ACHN (cell line): ENCODE measurements around the gene RGS3.
"Not testable (repeated sequence)": the region's sequence is repeated elsewhere in the genome, so short reads cannot be mapped to it uniquely, and the experiment has no call there.

Source experiments
- DNase-seq: peaks from one replicate; pipeline ENCODE4 v3.0.0-alpha.2; 2015
- in situ Hi-C: cut with HindIII; loops from 2 replicates; pipeline ENCODE4 v1.10.0; 2017; ENCODE audit warnings: low sequenced_read_pairs, low pct_ligation_motif_present, low pct_unique_long_range_greater_than_20kb

The RGS3 gene

DNA sequence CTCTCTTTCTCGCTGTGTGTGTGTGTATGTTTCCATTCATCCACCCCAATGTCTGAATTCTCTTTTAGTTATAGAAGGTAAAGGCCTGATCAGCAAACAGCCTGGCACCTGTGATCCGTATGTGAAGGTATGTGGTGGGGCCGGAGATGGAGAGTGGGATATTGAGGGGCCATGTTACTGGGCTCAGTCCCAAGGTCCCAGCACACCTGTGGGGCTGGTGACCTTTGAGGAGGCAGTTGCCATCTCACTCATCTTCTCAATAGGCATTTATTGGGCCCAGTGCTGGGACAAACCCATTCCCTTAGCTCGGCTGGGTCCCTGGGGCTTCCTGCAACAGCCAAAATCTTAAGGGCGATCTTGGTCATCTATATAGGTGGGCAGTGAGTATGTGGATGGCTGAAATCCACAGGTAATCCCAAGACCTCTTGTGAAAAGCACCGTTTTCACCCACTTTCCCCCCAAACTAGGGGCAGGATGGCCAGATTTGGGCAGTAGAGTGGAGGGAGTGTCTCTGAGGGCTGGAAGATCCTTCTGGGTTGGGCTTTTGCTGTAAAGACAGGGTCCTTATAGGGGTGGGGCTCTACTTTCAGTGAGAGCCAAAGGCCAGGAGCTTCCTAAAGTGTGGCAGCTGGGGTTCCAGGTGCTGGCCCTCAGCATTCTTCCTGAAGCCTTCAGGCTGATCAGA lies 19.6 kb downstream of the RGS3 start:
- in situ Hi-C loops = no loop called here
- no peak for DNase-seq

DNA sequence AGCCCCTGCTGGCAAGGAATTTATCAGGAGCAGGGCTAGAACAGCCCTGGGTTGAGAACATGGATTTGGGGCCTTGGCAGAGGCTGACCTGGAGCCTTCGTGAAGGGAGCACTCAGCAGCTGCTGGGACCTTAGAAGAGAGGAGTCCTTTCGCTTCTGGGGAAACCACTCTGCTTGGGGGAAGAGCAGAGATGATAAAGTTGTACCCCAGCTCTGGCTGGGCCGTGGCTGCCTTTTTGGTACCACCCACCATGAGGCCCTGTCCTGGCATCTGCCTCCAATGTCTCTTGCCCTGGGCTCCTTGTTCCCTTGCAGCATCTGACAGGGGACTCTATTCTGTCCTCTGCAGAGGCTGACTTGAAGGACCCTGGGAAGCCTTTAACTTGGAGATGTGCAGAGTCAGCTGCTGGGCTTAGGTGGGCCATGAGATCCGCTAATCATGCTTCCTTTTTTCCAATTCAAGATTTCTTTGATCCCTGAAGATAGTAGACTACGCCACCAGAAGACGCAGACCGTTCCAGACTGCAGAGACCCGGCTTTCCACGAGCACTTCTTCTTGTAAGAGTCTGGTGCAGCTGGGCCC lies 20.2 kb downstream of the RGS3 start:
- DNase-seq = no peak
- in situ Hi-C loops = no loop called here

DNA sequence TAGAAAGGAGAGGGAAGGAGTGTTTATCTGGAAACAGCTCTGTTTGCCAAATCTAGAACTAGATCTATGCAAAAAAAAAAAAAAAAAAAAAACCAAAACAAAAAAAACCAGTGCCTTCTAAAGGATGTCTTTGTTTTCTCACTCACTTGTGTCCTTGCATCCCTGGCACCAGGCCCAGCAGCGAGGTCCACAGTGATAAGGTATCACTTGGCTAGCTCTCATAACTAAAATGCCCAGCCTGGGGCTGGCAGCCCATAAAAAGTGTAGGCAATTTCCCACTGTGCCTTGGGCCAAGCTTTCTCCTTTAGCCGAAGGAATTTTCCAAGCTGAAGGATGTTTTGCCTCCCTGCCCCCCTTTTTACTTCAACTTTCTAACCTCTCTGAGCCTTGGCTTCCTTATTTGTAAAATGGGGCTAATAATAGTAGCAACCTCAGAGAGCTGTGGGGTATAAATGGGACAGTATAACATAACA lies 20.8 kb downstream of the RGS3 start:
- in situ Hi-C loops = no loop called here
- no peak for DNase-seq

DNA sequence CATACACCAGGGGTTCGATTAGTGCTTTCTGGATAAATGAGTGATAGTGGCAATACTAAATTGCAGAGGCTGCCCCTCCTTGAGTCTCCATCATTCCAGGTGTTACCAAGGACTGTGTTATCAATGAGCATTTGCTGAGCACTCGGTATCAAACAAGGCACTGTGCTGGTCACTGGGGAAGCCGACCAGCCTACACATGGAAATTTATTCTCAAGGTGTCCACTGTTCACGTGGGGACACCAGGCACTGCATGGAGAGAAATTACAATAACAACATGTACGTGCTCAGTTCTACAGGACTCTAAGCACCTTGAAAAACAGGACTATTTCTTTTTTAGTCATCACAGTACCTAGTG lies 22.2 kb downstream of the RGS3 start:
- in situ Hi-C loops = no loop called here

DNA sequence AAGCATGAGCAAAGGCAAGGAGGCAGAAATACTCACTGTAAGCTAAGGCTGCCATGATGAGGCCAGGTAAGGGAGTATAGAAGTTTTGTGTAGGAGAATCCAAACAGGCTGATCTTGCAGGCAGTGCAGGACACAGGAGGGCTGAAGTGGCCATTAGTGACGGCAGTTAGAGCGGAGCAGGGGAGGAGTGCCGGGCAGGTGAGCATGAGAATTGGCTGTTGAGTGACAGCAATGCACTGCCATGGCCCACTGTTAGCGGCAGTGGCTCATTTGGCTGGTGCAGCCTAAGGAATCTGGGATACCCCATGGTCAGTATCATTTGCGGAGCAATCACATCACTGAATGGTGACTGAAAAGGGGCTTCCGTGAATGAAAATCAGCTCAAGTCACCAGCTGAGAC lies 22.8 kb downstream of the RGS3 start:
- DNase-seq = no peak
- in situ Hi-C loops = no loop called here

More for the DNA sequence above, 22.2 kb downstream of the RGS3 start:
- no peak for DNase-seq

DNA sequence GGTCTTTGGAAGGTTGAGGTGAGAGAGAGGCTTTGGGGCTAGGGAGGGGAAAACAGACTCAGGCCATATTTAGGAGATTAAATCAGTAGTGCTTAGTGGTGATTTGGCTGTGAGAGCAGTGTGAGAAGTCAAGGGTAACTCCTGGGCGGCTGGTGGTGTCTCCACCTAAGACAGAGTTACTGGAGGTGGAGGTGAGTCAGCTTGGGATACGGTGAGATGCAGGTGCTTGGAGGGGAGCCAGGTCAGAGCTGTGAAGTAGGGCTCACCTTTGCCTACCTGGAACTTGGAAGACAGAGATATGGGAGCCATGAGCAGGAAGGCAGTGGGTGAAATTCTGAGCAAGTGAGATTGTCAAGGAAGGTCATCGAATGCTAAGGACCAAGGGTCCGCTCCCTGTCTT lies 24.5 kb downstream of the RGS3 start:
- DNase-seq = no peak
- in situ Hi-C loops = no loop called here

DNA sequence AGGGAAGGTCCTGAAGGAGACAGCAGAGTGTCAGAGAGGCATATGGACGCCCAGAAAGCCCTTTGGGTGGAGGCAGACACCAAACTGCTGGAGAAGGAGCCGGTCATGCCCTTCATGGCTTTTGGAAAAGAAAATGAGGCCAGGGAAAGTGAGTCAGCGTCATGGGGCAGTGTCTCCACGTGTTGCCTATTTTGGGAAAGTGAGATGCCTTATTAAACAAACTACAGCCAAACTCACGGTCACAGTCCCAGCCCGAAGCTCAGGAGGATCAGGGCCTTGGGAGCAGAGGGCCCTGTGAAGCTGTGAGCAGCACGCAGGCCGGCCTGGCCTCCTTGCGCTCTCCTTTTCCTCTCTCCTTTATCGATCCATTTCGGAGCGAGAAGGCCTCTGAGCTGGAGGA lies 25.0 kb downstream of the RGS3 start:
- no peak for DNase-seq
- in situ Hi-C loops = no loop called here

DNA sequence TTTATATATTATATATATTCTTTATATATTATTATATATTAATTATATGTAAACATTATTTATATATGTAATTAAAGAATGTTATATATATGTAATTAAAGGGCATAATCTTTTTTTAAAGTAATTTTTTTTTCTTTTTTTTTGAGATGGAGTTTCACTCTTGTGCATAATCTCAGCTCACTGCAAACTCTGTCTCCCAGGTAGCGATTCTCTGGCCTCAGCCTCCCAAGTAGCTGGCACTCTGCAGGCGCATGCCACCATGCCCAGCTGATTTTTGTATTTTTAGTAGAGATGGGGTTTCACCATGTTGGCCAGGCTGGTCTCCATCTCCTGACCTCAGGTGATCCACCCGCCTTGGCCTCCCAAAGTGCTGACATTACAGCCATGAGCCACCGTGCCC lies 27.6 kb downstream of the RGS3 start:
- in situ Hi-C loops, DNase-seq: not testable (repeated sequence)

DNA sequence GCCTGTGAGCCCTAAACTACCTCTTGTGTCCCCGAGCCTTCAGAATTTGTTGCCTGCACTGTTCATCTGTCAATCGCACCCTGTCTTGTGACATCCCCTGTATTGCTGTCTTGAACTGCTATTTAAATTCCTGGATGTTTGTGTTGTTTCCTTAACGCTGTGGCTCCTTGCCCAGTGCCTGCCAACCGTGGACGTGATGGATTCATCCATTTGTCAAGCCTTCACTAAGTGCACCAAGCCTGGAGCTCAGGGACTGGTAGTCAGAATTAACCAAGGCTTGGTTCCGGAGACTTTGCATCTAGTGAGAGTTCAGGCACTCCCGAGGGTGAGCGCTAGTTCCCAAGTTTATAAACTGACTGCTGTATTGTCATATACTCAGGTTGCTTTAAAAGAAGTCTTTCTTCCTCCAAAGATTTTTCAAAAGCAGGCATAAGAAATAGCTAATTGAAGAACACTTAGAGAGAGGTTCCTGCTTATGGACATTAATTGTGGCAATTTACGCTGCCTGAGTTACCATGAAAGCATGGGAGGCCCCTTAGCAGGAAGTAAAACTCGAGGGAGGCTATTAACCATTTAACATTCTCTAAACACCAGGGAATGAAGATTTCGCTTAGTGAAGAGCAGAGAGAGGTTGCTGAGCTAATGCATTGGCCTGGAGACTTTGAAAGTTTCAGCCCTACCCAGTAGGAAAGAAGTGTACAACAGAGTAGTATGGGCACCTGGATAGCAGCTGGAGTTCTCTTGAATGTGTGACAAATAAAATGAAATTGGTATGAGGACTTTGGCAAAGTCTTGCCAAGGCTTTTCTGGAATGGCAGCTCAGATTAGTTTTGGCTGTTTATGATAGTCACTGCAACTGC lies 29.0 kb downstream of the RGS3 start:
- in situ Hi-C loops = no loop called here
- no peak for DNase-seq

DNA sequence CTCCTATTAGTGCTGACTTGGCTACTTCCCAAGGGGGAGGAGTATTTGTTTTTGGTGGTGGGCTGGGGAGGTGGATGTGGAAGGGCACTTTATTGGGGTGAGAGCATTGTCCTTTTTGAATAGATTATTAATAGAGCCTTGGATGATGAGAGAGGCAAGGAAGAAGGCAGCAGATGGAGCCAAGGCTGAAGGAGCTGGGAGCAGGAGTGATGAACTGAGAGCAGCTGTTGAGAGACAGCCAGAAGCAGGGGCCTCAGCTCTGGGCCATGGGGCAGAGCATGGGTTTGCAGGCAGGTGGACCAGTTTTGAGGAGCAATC lies 29.6 kb downstream of the RGS3 start:
- in situ Hi-C loops = no loop called here
- no peak for DNase-seq

DNA sequence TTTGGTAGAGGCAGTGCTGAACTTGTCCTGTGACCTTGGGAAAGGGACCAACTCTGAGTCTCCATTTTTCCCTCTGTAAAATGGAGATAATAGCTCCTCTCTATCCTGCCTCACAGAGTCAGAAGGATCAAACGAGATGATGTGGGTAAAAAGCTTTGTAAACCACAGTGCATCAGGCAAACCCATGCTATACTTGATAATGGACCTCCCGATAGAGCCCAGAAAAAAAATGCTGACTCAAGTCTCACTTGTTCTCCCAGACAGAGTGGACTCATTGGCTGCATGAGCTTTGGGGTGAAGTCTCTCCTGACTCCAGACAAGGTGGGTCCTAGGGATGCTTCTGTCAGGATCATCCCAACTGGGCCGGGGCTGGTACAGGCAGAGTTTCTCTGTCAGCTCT lies 32.0 kb downstream of the RGS3 start:
- in situ Hi-C loops = no loop called here
- DNase-seq = no peak

DNA sequence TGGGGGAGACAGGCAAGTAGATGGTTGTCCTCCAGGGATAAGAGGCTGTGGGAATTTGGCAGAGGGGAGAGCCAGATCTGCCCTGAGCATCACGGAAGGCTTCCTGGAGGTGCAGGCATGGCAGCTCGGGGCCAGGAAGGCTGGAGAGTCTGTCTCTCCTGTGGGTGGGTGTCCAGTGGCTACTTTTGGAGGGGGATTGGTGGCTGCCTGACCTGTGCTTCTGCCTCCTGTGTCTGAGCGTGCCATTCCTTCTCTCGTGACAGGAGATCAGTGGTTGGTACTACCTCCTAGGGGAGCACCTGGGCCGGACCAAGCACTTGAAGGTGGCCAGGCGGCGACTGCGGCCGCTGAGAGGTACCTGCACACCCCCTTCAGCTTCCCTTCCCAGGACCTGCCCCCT lies 33.5 kb downstream of the RGS3 start:
- in situ Hi-C loops = no loop called here
- DNase-seq = no peak

DNA sequence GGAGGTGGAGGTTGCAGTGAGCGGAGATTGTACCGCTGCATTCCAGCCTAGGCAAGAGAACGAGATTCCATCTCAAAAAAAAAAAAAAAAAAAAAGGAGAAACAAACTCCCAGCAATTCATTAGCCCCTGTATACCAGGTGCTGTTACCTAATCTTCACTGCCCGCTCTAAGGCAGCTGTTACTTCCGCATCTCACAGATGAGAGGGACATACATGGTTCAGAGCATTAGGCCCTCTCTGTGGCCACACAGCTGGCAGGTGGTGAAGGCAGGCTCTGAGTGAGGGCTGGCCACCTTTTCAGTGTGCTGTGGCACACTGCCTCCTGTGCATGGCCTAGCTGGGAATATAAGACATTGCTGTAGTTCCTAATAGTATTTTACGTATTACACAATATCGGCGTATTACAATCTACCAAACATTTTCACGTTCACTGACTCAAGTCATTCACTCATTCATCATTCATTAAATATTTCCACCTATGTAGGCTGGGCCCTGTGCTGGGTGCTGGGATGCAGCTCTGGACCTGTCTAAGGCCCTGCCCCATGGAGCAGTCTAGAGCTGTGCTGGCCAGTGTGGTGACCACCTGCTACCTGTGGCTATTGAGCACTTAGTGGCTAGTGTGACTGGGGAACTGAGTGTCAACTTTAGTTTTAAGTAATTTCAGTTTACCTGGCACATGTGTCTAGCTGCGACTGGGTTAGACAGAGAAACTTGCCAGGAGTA lies 35.8 kb downstream of the RGS3 start:
- DNase-seq = no peak
- in situ Hi-C loops = no loop called here

DNA sequence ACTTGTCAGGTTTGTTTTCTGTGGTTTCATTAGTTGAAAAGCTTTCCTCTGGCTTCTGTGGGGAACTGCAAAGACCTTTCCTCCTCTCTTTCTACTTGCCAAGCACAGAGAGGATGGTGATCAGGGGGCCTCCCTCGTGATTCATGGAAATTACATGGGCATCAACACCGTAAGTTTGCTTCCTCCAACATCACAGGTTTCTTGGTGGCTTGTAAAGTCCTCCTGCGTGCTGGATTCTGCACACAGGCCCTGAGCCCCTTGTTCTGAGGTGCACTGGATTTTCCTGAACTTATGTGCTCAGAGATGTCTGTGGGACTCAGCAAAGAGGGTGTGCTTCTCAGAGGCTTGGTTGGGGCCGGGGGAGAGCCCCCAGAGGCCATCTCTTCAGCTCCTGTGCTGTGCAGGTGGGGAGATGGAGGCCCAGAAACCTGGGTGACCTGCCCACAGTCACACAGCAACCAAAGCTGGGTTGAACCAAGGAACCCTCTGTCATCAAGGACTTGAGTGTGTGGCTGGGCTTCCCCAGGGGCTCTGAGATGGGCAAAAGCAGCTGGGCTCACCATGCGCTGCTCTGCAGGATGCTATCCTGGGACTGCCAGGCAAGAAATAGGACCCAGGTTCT lies 36.5 kb downstream of the RGS3 start:
- no peak for DNase-seq
- in situ Hi-C loops = no loop called here

DNA sequence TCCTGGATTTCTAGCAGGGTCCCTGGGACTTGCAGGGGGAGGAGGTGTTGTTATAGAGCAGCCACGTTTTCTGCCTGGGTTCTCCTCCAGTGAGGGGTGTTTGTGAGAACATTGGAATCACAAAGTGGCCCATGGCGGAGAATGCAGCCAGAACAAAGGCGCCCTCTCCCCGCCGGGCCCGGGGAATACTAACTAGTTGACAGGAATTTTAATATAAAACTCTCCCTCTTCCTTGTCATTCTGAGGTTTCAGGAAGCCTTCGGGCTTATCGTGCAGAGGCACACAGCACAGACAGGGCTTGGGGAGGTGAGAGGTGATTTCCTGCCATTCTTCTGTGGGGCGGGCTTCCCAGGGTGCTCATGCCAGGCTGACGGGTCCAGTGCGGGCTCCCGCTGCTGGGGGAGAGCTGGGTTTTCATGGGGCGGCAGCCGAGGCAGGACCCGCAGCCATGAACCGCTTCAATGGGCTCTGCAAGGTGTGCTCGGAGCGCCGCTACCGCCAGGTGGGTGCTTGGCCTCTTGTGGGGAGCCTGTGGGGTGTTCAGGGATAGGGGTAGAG lies 37.7 kb downstream of the RGS3 start:
- no peak for DNase-seq
- in situ Hi-C loops = no loop called here

DNA sequence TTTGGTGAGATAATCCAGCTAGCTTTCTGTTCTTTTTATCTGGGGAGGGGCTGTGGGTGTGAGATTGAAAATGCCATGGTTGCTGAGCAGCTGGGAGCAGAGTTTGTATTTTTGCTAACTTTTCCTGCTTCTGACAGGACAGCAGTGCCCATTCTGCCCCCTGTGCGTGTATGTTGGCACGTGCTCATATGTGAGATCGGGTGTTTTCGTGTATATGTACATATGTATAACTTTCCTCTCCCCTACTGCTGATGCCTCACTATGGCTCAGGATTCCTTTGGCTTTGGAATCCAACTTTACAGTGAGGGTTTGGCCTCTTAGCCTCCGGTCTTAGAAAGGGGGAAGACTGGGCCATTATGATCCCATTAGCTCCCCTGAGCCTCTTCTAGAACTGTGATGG lies 38.3 kb downstream of the RGS3 start:
- in situ Hi-C loops = no loop called here
- DNase-seq = no peak

DNA sequence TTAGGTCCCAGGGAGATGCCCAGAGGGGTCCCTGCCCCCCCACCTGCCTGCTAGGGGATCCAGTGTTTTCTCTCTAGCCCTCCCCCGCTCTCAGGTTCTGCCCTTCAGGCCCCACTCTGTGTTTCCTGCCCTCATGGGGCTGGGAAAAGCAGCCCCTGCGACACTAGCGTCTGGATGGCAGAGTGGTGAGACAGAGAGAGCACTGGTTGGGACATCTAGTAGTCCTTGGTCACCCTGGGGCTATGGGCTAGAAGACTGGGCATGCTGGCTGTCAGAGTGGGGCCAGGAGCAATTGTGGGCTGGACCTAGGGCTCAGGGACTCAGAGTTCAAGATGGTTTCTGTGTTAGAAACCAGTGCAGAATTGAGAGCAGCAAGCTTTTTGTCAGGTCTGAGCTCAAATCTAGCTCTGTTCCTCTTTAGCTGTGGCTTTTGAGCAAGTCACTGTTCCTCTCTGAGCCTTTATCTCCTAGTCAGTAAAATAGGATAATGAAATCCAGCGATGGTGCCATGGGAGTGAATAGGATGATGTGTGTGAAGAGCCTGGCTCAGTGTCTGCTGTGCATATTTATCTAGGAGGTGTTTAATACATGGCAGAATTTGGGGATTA lies 39.0 kb downstream of the RGS3 start:
- in situ Hi-C loops = no loop called here
- DNase-seq = no peak

DNA sequence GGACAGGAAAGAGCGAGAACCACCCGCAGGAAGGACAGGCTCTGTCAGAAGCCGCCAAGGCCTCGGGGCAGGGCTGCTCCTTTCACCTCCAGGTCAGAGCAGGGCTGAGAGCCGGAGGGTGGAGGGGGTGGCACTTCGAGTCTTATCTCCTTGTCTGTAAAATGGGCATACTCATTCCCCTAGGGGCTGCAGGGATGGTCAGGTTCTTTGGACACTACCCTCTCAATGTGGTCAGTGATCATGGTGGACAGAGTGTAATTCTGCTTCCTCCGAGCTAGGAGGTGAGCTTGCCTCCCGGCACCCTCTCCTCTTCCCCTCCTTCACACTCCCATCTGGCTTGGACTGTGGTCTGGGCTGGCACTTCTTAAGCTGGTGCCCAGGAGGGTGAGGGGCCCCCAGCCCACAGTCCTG lies 39.6 kb downstream of the RGS3 start:
- in situ Hi-C loops = no loop called here

More for the DNA sequence above, 39.6 kb downstream of the RGS3 start:
- DNase-seq = no peak
